ENCODE data around the gene G3BP1. TPM values are rescaled to one million over a fixed set of nuclear protein-coding genes. Genes with fewer than 3 reads are reported as not detected.

G3BP1 gene
- total and polyA plus RNA-seq, 2 of the 13 experiments (the other 11 are each of a cell fraction or from before 2014, with no cell fraction given): 36.7 to 320 TPM

GRCh38 chr5:151771259-151772028, at the start of gene G3BP1 (continued):
- TF ChIP-seq, protein P1, sequence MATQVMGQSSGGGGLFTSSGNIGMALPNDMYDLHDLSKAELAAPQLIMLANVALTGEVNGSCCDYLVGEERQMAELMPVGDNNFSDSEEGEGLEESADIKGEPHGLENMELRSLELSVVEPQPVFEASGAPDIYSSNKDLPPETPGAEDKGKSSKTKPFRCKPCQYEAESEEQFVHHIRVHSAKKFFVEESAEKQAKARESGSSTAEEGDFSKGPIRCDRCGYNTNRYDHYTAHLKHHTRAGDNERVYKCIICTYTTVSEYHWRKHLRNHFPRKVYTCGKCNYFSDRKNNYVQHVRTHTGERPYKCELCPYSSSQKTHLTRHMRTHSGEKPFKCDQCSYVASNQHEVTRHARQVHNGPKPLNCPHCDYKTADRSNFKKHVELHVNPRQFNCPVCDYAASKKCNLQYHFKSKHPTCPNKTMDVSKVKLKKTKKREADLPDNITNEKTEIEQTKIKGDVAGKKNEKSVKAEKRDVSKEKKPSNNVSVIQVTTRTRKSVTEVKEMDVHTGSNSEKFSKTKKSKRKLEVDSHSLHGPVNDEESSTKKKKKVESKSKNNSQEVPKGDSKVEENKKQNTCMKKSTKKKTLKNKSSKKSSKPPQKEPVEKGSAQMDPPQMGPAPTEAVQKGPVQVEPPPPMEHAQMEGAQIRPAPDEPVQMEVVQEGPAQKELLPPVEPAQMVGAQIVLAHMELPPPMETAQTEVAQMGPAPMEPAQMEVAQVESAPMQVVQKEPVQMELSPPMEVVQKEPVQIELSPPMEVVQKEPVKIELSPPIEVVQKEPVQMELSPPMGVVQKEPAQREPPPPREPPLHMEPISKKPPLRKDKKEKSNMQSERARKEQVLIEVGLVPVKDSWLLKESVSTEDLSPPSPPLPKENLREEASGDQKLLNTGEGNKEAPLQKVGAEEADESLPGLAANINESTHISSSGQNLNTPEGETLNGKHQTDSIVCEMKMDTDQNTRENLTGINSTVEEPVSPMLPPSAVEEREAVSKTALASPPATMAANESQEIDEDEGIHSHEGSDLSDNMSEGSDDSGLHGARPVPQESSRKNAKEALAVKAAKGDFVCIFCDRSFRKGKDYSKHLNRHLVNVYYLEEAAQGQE (IDR thresholded peaks at IDR 0.05; ENCODE audit: borderline replicate concordance in 1 of 2, low read depth in 1 of 2, low read length in 2 of 2): peak in 1 of 2 experiments; percentile 75; a peak in 1 of 4 replicates
- TF ChIP-seq, protein P2, sequence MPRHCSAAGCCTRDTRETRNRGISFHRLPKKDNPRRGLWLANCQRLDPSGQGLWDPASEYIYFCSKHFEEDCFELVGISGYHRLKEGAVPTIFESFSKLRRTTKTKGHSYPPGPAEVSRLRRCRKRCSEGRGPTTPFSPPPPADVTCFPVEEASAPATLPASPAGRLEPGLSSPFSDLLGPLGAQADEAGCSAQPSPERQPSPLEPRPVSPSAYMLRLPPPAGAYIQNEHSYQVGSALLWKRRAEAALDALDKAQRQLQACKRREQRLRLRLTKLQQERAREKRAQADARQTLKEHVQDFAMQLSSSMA (CRISPR knock-in tag; IDR thresholded peaks at IDR 0.05): no peak
- TF ChIP-seq ZNF891 (CRISPR knock-in tag; IDR thresholded peaks at IDR 0.05): no peak
- TF ChIP-seq FOXK1 (CRISPR knock-in tag; IDR thresholded peaks at IDR 0.05; ENCODE audit: borderline replicate concordance, low read depth): peak; percentile 80
- TF ChIP-seq TP53 (CRISPR knock-in tag; conservative IDR thresholded peaks at IDR 0.05): 0 out of 2 replicates have a peak, but pooled peaks have one; percentile 57
- no peak for TF ChIP-seq ZNF101 (CRISPR knock-in tag; IDR thresholded peaks at IDR 0.05; ENCODE audit: borderline replicate concordance, low read depth)
- TF ChIP-seq, protein P3, sequence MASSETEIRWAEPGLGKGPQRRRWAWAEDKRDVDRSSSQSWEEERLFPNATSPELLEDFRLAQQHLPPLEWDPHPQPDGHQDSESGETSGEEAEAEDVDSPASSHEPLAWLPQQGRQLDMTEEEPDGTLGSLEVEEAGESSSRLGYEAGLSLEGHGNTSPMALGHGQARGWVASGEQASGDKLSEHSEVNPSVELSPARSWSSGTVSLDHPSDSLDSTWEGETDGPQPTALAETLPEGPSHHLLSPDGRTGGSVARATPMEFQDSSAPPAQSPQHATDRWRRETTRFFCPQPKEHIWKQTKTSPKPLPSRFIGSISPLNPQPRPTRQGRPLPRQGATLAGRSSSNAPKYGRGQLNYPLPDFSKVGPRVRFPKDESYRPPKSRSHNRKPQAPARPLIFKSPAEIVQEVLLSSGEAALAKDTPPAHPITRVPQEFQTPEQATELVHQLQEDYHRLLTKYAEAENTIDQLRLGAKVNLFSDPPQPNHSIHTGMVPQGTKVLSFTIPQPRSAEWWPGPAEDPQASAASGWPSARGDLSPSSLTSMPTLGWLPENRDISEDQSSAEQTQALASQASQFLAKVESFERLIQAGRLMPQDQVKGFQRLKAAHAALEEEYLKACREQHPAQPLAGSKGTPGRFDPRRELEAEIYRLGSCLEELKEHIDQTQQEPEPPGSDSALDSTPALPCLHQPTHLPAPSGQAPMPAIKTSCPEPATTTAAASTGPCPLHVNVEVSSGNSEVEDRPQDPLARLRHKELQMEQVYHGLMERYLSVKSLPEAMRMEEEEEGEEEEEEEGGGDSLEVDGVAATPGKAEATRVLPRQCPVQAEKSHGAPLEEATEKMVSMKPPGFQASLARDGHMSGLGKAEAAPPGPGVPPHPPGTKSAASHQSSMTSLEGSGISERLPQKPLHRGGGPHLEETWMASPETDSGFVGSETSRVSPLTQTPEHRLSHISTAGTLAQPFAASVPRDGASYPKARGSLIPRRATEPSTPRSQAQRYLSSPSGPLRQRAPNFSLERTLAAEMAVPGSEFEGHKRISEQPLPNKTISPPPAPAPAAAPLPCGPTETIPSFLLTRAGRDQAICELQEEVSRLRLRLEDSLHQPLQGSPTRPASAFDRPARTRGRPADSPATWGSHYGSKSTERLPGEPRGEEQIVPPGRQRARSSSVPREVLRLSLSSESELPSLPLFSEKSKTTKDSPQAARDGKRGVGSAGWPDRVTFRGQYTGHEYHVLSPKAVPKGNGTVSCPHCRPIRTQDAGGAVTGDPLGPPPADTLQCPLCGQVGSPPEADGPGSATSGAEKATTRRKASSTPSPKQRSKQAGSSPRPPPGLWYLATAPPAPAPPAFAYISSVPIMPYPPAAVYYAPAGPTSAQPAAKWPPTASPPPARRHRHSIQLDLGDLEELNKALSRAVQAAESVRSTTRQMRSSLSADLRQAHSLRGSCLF (CRISPR knock-in tag; IDR thresholded peaks at IDR 0.05; ENCODE audit: borderline replicate concordance): peak; percentile 70; the same call in 1 of the 2 replicates
- TF ChIP-seq, protein P4, sequence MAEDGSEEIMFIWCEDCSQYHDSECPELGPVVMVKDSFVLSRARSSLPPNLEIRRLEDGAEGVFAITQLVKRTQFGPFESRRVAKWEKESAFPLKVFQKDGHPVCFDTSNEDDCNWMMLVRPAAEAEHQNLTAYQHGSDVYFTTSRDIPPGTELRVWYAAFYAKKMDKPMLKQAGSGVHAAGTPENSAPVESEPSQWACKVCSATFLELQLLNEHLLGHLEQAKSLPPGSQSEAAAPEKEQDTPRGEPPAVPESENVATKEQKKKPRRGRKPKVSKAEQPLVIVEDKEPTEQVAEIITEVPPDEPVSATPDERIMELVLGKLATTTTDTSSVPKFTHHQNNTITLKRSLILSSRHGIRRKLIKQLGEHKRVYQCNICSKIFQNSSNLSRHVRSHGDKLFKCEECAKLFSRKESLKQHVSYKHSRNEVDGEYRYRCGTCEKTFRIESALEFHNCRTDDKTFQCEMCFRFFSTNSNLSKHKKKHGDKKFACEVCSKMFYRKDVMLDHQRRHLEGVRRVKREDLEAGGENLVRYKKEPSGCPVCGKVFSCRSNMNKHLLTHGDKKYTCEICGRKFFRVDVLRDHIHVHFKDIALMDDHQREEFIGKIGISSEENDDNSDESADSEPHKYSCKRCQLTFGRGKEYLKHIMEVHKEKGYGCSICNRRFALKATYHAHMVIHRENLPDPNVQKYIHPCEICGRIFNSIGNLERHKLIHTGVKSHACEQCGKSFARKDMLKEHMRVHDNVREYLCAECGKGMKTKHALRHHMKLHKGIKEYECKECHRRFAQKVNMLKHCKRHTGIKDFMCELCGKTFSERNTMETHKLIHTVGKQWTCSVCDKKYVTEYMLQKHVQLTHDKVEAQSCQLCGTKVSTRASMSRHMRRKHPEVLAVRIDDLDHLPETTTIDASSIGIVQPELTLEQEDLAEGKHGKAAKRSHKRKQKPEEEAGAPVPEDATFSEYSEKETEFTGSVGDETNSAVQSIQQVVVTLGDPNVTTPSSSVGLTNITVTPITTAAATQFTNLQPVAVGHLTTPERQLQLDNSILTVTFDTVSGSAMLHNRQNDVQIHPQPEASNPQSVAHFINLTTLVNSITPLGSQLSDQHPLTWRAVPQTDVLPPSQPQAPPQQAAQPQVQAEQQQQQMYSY (CRISPR knock-in tag; IDR thresholded peaks at IDR 0.05): peak; percentile 52; the same call in 1 of the 2 replicates
- TF ChIP-seq MZF1 (CRISPR knock-in tag; IDR thresholded peaks at IDR 0.05; ENCODE audit: borderline replicate concordance): no peak
- TF ChIP-seq, protein P5, sequence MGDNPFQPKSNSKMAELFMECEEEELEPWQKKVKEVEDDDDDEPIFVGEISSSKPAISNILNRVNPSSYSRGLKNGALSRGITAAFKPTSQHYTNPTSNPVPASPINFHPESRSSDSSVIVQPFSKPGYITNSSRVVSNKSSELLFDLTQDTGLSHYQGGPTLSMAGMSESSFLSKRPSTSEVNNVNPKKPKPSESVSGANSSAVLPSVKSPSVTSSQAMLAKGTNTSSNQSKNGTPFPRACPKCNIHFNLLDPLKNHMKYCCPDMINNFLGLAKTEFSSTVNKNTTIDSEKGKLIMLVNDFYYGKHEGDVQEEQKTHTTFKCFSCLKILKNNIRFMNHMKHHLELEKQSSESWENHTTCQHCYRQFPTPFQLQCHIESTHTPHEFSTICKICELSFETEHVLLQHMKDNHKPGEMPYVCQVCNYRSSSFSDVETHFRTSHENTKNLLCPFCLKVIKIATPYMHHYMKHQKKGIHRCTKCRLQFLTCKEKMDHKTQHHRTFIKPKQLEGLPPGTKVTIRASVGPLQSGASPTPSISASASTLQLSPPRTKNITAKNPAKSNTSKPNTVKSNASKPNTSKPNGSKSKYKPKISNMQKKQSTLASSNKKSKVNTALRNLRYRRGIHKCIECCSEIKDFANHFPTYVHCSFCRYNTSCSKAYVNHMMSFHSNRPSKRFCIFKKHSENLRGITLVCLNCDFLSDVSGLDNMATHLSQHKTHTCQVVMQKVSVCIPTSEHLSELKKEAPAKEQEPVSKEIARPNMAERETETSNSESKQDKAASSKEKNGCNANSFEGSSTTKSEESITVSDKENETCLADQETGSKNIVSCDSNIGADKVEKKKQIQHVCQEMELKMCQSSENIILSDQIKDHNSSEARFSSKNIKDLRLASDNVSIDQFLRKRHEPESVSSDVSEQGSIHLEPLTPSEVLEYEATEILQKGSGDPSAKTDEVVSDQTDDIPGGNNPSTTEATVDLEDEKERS (CRISPR knock-in tag; IDR thresholded peaks at IDR 0.05): no peak

Measured in HepG2 (cell line).